Measurements from ENCODE around the gene MMP25.

Gene MMP25

DNA sequence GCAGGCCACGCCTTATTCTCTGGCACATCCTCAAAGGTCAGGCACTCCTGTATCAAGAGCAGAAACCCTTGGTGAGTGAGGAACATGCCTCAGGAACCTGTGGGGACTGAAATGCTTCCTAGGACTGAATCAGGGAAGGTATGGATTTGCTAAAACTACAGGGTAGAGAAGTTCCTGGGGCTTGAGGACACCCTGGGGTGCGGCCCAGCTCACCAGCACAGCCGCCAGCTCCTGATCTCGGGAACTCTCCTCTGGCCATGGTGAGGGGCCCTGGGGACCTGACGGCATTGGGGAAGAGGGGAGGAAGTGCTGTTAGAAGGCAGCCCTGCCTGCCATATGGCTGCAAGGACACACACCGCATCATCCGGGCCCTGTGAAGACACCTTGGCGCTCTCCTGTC is 45.2 kb downstream of the MMP25 start:
- DNase-seq (ENCODE audit: low read depth in 2 of 2, low spot score in 1 of 2): no peak

DNA sequence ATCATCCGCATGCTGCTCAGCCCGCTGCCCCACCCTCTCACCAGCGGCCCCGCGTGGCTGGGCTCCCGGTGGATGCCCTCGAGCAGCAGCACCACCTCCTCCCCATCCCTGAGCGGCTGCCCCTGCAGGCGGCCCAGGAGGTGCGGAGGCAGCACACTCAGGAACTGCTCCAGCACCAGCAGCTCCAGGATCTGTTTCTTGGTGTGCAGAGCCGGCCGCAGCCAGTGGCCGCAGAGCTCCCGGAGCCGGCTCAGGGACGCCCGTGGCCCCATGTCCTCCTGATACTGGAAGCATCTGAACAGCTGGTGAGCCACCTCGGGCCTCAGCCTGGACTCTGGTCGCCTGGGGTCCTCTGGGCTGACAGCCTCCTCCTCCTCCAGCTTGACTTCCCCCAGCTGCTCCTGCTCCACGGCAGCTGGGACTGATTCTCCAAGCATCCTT is 46.2 kb downstream of the MMP25 start:
- DNase-seq (ENCODE audit: low read depth in 2 of 2, low spot score in 1 of 2): no peak

DNA sequence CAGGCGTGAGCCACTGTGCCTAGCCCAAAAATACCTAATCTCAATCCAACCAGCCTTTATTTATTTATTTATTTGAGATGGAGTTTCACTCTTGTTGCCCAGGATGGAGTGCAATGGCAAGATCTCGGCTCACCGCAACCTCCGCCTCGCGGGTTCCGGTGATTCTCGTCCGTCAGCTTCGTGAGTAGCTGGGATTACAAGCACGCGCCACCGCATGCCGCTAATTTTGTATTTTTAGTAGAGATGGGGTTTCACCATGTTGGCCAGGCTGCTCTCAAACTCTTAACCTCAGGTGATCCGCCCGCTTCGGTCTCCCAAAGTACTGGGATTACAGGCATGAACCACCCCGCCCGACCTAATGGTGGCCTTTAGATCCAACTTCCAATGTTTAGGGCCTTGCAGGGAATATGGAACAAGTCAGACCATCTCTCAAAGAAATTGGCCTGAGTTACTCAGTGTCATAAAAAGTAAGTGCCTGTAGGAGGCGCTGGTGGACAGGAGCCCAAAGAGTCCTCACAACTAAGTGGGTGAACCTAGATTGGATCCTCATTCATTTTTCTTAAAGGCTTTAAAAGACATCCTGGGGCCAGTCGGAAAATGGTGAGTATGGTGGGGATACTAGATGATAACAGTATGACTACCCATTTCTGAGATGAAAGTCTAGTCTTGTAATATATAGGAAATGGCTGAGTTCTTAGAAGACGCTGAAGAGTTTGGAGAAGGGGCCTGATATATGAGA is 48.1 kb downstream of the MMP25 start:
- no peak for DNase-seq (ENCODE audit: low read depth in 2 of 2, low spot score in 1 of 2)

DNA sequence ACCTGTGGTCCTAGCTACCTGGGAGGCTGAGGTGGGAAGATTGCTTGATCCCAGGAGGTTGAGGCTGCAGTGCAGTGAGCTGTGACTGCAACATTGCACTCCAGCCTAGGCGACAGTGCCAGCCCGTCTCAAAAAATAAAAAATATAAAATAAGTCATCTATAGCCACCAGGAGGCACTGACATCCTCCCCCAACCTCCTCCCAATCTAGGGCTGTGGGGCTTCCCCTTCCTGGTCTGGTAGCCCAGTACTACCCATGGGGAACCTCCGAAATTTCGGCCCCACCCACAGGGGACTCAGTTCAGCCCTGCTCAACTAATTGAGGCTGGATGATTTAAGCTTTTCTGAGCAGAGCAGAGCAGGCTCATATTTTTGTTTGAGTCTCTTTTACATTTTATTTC is 49.5 kb downstream of the MMP25 start:
- peak in 1 of 2 donors; percentile 41 for DNase-seq (ENCODE audit: low read depth in 2 of 2, low spot score in 1 of 2)

DNA sequence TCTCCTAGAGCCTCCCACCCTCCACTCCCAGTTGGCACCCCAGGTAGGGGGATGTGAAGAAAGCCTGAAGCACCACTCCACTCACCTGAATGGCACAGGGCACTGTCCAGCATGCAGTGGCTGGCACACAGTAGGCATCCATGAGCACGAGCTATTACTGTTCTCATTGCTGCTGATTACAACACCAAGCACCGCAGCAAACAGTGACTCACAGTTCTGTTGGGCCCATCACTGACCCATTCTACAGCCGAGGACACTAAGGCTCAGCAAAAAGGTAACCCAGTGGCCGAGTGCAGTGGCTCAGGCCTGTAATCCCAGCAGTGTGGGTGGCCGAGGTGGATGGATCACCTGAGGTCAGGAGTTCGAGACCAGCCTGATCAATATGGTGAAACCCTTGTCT is 50.0 kb downstream of the MMP25 start:
- no peak for DNase-seq (ENCODE audit: low read depth in 2 of 2, low spot score in 1 of 2)

DNA sequence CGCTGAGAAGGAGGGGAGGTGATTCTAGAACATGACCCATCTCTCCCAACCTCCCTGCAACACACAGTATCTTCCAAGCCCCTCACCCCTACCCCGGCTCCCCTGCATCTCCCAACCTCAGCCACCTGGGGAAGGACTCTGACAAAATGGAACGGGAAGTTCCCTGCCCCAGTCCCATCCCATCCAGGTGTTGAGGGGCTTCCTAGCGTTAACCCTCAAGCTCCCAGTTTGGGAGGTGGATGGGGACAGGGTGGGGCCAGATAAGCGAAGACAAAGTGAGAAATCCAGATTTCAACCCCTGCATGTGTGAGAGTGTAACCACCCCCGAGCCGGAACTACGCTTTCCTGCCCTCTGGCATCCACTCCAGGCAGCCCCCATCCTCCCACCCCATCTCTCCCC is 50.9 kb downstream of the MMP25 start:
- DNase-seq (ENCODE audit: low read depth in 2 of 2, low spot score in 1 of 2): no peak

DNA sequence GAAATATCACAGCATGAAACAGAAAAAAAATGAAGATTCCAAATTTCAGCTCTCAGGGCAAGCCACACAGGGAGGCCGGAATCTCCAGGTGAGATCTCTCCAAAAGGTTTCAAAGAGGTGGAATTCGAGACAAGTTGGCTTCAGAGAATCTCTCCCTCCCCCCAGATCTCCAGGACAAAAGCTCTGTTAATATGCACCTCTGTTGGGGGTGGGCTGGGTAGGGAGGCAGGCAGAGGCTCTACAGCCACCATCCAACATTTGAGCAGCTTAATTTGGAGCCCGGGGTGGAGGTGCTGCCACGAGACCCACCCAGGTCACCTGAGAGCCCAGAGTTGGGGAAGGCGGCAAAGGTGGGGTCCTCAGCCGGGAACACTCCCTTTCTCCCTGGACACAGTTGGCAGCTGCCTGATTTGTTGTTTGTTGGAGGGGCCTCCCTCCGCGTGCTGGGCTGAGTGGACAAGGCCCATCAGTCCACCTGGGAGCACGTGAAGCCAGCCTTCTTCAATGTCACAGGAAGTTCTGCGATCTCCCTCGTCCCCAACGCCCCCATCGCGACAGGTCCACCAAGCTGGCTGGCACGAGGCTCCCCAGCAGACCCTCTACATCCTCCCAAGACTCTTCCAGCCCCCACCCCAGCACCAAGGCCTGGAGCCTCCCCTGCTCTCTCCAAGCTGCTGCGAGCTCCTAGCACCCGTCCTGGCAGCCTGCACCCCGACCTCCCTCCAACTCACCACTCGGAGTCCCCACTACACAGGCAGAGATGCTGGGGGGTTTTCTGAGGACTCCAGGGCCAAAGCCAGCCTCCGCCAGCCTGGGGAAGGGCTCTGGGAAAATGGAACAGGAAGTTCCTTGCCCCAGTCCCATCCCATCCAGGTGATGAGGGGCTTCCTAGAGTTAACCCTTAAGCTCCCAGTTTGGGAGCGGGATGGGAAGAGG is 52.4 kb downstream of the MMP25 start, which contains the start of gene ZSCAN10:
Gene ZSCAN10, minus strand, starts transcription at position 836 of the 936 bp plus-strand sequence. CDS start 6,357 bp downstream, outside the sequence.
- no peak for DNase-seq (ENCODE audit: low read depth in 2 of 2, low spot score in 1 of 2)

DNA sequence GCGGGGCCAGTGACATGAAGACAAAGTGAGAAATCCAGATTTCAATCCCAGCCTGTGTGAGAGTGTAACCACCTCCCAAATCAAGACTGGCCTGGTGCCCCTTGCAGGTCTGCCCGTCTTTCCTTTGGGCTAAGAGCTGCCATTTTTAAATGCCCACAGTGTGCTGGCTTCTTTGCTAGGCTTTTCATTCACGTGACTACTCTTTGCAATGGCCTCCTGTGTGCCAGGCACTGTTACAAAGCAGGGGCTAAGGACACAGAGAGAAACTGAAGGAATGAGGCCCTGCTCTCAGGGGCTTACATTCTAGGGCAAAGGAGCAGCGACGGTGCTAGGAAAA is 53.0 kb downstream of the MMP25 start:
- DNase-seq (ENCODE audit: low read depth in 2 of 2, low spot score in 1 of 2): no peak

DNA sequence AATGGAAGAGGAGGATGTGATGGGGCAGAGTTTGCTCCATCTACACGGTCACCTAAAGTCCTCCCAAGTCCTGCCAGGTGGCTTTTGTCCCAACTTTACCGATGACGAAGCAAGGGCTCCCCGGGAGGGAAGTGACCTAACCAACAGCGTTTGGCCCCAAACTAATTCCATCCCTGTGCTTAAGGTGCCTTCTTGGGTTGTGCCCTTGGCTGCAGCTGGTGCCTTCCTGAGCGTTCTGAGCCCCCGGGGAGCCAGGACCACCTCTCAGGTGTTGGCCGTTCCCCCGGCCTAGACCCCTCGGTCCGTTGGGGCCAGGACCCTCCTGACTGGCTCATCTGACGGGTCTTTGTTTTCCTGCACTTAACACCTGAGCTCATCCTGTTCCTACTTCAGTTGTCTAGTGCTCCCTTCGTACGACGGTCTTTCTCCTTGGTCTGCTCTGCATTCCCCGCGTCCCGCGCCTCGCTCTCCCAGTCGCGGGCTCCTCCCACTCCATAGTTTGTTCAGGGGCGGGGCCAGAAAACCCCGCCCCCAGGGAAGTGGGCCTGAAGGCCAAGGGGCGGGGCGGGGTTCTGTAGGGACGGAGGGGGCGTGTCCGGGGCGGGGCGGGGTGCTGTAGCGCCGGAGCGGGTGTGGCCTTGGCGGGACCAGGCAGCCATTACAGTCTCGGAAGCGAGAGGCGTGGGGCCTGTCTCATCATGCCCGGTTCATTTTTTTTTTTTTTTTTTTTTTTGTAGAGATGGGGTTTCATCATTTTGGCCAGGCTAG is 53.6 kb downstream of the MMP25 start:
- DNase-seq (ENCODE audit: low read depth in 2 of 2, low spot score in 1 of 2): peak; percentile 79 to 84

DNA sequence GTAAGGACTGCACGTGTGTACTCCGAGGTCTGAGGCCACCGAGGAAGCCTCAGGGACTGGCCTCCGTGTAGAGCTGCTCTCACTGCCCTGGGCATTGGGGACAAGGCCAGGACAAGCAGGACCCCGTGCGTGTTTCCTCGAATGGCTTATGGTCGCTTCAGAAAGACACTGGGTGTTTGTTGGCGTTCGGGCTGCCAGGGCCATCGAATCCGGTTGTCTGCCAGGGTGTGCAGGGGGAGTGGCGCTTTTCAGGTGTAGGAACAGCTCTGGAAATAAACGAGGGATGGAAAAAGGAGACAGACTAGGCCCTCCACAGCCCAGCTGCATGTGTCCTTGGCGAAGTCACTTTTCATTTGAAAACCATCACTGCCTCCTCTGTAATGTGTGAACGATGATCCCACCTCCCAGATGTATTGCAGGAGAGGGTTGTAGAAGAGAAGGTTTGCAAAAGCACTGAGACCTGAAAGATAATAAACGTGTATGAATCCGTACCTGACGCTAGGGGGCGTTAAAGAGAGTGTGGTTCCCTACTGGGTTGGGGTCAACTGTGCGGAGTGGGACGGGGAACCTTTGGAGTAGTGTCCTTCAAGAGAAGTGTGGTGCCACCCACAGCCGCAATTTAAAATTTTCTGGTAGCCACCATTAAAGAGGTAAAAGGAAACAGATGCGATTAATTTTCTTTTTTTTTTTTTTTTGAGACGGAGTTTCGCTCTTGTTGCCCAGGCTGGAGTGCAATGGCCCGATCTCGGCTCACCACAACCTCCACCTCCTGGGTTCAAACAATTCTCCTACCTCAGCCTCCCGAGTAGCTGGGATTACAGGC is 54.9 kb downstream of the MMP25 start:
- no peak for DNase-seq (ENCODE audit: low read depth in 2 of 2, low spot score in 1 of 2)

DNA sequence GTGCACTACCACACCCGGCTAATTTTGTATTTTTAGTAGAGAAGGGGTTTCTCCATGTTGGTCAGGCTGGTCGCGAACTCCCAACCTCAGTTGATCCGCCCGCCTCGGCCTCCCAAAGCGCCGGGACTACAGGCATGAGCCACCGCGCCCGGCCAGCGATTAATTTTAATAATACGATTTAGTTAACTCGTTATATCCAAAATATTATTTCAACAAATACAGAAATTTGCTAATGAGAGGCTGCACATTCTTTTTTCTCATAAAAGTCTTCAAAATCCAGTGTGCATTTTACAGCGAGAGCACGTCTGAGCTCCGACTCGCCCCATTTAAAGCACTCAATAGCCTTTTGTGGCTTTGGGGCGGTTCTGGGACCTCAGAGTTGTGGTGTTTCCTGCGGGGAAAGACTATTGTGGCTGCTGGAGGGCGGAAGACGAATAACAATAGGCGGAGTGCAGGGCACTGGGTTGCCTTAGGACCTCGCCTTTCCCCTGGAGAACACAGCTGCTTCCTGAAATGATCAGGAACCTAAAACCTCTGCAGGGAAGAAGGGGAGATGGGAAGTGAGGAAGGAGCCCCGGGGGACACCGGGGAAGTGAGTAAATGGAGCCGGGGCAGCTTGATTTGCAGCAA is 55.6 kb downstream of the MMP25 start:
- no peak for DNase-seq (ENCODE audit: low read depth in 2 of 2, low spot score in 1 of 2)

DNA sequence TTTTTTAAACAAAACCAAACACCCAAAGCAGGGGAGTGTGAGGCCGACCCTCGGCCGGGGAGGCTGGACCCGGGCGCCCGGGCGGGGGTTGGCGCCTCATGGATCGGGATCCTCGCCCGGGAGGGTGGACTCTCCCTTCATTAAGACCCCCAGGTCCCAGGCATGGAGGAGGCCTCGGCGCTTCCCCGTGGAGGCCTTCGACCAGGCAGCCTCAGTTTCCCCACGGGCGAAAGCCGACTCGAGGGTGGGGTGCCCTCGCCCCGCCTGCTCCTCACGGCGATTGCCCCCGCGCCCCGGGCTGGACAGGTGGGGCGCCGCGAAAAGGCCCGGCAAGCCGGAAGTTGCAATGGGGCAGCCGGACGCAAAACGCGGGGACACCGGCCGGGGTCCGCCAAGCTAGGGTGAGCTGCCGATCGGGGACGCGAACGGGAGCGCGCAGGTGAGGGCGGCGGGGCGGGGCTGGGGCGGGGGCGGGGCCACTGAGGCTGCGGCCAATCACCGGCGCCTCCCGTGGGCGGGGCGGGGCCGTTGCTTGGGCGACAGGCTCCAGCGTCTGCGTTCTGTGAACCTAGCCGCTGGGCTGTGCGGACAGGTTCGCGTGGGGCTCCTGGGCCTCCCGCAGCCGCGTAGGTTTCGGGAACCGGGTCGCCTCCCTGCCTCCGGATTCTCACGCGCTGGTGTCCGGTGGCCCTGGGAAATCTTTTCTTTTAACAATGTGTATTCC is 60.0 kb downstream of the MMP25 start:
- DNase-seq (ENCODE audit: low read depth in 2 of 2, low spot score in 1 of 2): peak; percentile 65 to 86
